Upper lobe of right lung (tissue), 1 donor: ENCODE results near the gene ANGEL1. TPM values are rescaled to one million over a fixed set of nuclear protein-coding genes. Genes with fewer than 3 reads are reported as not detected.

Experiments
- ATAC-seq: fragments of 200-7000 bp; cut with Tn5 transposase; one replicate; pipeline ENCODE4 v1.9.1; 2020; ENCODE audit warnings: mild to moderate bottlenecking, moderate library complexity
- DNase-seq: peaks from one replicate; pipeline ENCODE4 v3.0.0-alpha.2; 2020
- H3K27ac ChIP-seq: fragments of 200-600 bp; one replicate; pipeline ENCODE4 v1.8.0; 2022
- H3K27me3 ChIP-seq: fragments of 200-600 bp; one replicate; pipeline ENCODE4 v1.8.0; 2022; ENCODE audit warnings: mild to moderate bottlenecking
- H3K36me3 ChIP-seq: fragments of 200-600 bp; one replicate; pipeline ENCODE4 v1.8.0; 2022
- H3K4me1 ChIP-seq: fragments of 200-600 bp; one replicate; pipeline ENCODE4 v1.8.0; 2022
- H3K4me3 ChIP-seq: fragments of 200-600 bp; one replicate; pipeline ENCODE4 v1.8.0; 2022; ENCODE audit warnings: mild to moderate bottlenecking
- H3K9me3 ChIP-seq: fragments of 200-600 bp; one replicate; pipeline ENCODE4 v1.8.0; 2022
- intact Hi-C: fragments of 100-400 bp; cut with DNase I; formaldehyde crosslinking; loops from one replicate; pipeline ENCODE4 v1.11.0; 2022
- total RNA-seq: library from RNA; stranded (reverse); fragmentation: NEBNext Ultra II Directional; extraction: Animal tissue kit (Norgen Biotek cat#: 25700); gene quantifications from one replicate; pipeline ENCODE4 v1.2.1, GENCODE V29; 2021
- TF ChIP-seq, protein P1 (sequence below): fragments of 200-600 bp; IDR thresholded peaks from one replicate; pipeline ENCODE4 v1.8.0; 2022; ENCODE audit warnings: antibody characterized with exemption
- donor health status: DM: no; HTN: yes; CAD: no; lungs with severe emphysema.

ANGEL1 gene
- total RNA-seq, 1 donor from 2014 or later, result 24.1 TPM

DNA sequence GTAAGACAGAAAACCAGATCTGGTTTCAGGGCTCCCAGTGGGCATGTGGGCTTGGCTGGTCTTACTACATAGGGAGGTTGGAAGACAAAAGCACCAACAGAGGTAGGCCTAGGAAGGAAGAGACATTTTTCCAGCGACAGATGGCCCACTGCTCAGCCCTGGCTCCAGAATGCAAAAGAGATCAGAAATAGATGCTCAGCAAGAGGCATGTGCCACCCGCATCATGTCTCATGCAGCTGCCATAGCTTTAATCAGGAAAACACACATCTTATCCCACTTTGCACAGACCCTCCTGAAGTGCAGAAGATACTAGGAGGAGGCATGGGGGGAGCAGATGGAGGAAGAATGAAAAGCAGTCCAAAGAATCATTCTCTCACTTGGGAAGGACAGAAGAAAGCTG lies 26.1 kb downstream of the ANGEL1 start:
- no peaks in the 10 kb centered on the region for H3K9me3 ChIP-seq
- ATAC-seq (no peak), DNase-seq (no peak)
- H3K4me1 ChIP-seq, result peaks cover 10% of the 10 kb centered on the region
- H3K36me3 ChIP-seq, result peaks cover 85% of the 10 kb centered on the region
- TF ChIP-seq, protein P1, sequence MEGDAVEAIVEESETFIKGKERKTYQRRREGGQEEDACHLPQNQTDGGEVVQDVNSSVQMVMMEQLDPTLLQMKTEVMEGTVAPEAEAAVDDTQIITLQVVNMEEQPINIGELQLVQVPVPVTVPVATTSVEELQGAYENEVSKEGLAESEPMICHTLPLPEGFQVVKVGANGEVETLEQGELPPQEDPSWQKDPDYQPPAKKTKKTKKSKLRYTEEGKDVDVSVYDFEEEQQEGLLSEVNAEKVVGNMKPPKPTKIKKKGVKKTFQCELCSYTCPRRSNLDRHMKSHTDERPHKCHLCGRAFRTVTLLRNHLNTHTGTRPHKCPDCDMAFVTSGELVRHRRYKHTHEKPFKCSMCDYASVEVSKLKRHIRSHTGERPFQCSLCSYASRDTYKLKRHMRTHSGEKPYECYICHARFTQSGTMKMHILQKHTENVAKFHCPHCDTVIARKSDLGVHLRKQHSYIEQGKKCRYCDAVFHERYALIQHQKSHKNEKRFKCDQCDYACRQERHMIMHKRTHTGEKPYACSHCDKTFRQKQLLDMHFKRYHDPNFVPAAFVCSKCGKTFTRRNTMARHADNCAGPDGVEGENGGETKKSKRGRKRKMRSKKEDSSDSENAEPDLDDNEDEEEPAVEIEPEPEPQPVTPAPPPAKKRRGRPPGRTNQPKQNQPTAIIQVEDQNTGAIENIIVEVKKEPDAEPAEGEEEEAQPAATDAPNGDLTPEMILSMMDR, result no peak
- no peaks in the 10 kb centered on the region for H3K27me3 ChIP-seq
- intact Hi-C loops, result loop anchor here (10.0 kb wide), 1 partner anchor 72 kb away; no protein-coding TSS in a partner anchor
- no peak overlapping the region for H3K27ac ChIP-seq
- no peak overlapping the region for H3K4me3 ChIP-seq

DNA sequence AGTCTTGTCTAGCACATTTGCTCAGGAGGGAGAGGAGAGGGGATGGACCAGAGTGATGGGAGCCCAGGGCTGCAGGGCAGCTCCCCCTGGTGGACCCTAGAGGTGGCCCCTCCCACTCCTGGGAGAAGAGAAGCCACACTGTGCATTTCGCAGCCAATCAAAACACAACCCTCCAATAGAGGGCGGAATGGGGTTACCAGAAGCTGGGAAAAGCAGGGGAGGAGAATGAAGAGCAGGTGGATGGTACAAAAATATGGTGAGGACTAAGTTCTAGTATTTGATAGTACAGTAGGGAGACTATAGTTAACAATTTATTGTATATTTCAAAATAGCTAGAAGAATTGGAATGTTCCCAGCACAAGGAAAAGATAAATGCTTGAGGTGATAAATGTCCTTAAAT lies 27.8 kb downstream of the ANGEL1 start:
- peak; percentile 80 for DNase-seq
- intact Hi-C loops, result loop anchor here (10.0 kb wide), 1 partner anchor 70 kb away; no protein-coding TSS in a partner anchor
- TF ChIP-seq, protein P1, result peak; percentile 82
- Histone ChIP-seq H3K27ac (no peak overlapping the region), H3K9me3 (no peaks in the 10 kb centered on the region), H3K27me3 (no peaks in the 10 kb centered on the region), H3K4me1 (peaks cover 15% of the 10 kb centered on the region), H3K36me3 (peaks cover 68% of the 10 kb centered on the region), H3K4me3 (no peak overlapping the region)
- ATAC-seq, result peak; percentile 93

DNA sequence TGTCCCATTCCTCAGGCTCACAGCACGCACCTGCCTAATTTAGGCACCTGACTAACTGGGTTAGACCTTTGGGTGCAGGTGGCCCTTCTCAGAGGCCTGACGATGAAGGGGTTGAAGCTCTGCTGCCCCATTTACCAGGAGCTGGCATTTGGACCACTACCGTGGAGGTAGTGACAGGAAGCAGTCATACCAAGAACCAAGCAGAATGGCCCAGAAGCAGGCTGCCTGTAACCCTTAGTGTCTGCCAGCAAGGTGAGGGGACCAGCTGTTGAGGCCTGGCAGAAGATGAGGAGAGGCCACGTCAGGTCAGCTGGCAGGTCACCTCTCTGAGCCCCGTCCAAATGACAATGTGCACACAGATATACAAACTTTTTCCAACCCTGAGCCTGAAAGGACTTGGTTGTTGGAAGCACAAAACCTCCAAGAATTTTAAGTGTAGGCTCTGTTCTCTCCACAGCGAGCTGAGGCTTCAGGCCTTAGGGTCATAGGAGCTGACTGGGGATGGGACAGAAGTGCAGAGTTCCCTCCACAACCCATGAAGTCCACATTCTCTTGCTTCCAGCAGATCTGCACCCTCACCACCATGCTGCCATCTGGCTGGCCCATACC lies 28.3 kb downstream of the ANGEL1 start:
- no peak overlapping the region for H3K27ac ChIP-seq
- peaks cover 15% of the 10 kb centered on the region for H3K4me1 ChIP-seq
- H3K9me3 ChIP-seq, result no peaks in the 10 kb centered on the region
- TF ChIP-seq, protein P1, result no peak
- ATAC-seq, result no peak
- DNase-seq, result no peak
- intact Hi-C loops, result loop anchor here (10.0 kb wide), 1 partner anchor 70 kb away; no protein-coding TSS in a partner anchor
- no peak overlapping the region for H3K4me3 ChIP-seq
- peaks cover 63% of the 10 kb centered on the region for H3K36me3 ChIP-seq
- no peaks in the 10 kb centered on the region for H3K27me3 ChIP-seq

DNA sequence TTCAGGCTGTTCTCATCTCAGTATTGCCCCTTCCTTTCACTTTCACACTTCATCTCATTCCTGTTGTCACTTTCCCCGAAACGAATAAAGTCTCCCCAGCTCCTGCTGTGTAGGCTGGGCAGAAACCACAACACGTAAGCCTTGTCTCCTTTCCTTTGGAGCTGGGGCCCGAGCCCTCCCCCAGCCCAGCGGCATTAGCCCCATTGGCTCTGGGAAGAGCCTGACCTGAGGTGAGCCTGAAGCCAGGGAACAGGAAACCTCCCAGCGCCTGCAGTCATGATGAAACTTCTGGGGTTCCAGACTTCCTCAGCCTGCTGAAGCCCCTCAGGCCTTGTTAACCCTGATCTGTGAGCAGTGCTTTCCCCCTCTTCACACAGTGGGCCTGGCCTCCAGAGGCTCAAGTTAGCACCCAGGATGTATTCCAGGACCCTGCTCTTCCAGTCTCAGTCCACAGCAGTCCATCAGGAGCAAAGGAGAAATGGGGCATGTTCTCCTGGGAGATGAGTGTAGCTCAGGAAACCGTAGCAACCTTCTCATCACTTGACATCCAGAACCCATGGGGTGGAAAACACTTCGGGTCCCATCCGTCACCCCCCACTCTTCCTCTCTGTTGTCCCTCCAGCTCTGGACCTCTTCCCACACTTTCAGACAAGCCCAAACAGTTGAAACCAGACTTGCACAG lies 29.7 kb downstream of the ANGEL1 start:
- H3K9me3 ChIP-seq, result no peaks in the 10 kb centered on the region
- no peaks in the 10 kb centered on the region for H3K27me3 ChIP-seq
- TF ChIP-seq, protein P1, result no peak
- intact Hi-C loops, result loop anchor here (10.0 kb wide), 1 partner anchor 68 kb away; no protein-coding TSS in a partner anchor
- peak; percentile 3 for ATAC-seq
- H3K36me3 ChIP-seq, result peaks cover 50% of the 10 kb centered on the region
- H3K4me1 ChIP-seq, result peaks cover 15% of the 10 kb centered on the region
- no peak overlapping the region for H3K4me3 ChIP-seq
- DNase-seq, result no peak
- H3K27ac ChIP-seq, result no peak overlapping the region

DNA sequence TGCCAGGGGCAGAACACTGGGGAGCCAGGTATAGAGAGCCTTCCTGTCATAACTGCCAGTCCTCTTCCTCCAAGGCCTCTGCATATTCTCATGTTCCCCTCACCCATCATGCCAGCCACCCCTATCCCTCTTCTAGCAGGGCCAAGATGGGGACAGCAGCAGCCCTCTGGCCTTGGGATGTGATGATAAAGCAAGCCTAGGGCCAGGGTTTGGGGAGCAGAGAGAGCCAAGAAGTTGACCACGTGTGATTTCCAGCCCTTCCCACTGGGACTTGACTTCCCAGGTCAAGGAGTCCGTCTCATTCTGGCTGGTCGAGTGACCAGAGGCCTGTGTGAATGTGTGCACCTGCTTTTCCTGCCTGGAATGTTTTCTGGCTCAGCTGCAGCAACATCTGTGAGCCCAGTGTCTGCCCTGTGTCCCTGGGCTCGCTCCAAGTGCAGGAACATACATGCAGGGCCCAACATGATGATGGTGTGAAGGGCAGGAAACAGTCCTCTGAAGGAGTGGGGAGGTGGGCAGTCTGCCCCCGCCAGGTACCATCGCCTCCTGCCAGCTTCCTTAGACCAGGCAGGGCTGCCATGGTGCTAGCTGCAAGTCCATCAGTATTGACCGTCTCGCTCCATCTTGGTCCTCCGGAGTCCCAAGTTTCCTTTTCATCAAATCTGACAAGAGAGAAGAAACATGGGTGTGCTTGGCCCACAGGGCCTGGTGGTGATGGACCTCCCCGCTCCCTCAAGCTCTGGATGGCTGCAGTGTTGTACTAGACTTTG lies 30.4 kb downstream of the ANGEL1 start:
- Histone ChIP-seq H3K9me3 (no peaks in the 10 kb centered on the region), H3K4me1 (peaks cover 21% of the 10 kb centered on the region), H3K27ac (peak overlapping the region; percentile 36), H3K36me3 (peaks cover 42% of the 10 kb centered on the region), H3K4me3 (no peak overlapping the region), H3K27me3 (no peaks in the 10 kb centered on the region)
- DNase-seq (no peak), ATAC-seq (no peak)
- TF ChIP-seq, protein P1, result no peak
- intact Hi-C loops, result loop anchor here (10.0 kb wide), 1 partner anchor 67 kb away; no protein-coding TSS in a partner anchor
